ENCODE measurements around the gene PTPMT1.

DNA sequence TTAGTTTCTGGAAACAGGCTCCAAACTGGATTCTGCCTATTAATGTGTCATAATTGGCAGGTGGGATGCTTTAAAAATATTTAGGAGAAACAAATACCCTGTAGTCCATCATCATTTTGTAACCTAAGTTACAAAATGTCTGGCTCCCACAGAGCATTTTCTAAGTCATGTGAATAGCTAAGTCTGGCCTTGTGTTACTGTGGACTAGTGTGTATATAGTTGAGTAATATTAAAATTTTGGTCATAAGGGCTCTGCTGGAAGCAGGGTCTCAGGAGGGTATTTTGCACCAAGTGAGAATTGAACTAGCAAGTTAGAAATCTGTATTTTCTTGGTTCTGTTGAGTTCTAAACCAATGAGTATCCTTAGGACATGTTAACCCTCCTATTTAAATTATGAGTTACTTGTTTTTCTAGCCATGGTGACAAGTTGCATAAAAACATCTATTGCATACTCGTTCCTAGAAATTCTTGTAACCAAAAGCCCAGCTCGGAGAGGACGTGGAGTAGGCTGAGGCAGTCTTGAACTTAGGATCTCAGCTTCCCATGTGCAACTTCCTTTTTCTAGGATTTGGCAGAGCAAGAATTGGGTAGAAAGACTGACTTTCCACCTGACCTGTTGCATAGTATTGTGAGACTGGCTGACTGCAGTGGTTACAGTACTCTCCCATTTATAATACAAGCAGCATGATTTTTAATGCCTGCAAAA lies 5.4 kb downstream of the PTPMT1 start:
- TF ChIP-seq, protein P1, sequence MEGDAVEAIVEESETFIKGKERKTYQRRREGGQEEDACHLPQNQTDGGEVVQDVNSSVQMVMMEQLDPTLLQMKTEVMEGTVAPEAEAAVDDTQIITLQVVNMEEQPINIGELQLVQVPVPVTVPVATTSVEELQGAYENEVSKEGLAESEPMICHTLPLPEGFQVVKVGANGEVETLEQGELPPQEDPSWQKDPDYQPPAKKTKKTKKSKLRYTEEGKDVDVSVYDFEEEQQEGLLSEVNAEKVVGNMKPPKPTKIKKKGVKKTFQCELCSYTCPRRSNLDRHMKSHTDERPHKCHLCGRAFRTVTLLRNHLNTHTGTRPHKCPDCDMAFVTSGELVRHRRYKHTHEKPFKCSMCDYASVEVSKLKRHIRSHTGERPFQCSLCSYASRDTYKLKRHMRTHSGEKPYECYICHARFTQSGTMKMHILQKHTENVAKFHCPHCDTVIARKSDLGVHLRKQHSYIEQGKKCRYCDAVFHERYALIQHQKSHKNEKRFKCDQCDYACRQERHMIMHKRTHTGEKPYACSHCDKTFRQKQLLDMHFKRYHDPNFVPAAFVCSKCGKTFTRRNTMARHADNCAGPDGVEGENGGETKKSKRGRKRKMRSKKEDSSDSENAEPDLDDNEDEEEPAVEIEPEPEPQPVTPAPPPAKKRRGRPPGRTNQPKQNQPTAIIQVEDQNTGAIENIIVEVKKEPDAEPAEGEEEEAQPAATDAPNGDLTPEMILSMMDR (IDR thresholded peaks at IDR 0.05; ENCODE audit: low read depth, low read length, poor library complexity, severe bottlenecking), result no peak
- no peak for TF ChIP-seq EZH2phosphoT487 (IDR thresholded peaks at IDR 0.05; ENCODE audit: borderline replicate concordance, low read length)

All from DOHH2 (cell line).